ENCODE measurements around the gene LRBA. TPM values are rescaled to one million over a fixed set of nuclear protein-coding genes. Genes with fewer than 3 reads are reported as not detected.

Gene LRBA
- total and polyA plus RNA-seq, 2 of the 4 experiments (the other 2 are of a cell fraction): 10.2 to 51.6 TPM

DNA sequence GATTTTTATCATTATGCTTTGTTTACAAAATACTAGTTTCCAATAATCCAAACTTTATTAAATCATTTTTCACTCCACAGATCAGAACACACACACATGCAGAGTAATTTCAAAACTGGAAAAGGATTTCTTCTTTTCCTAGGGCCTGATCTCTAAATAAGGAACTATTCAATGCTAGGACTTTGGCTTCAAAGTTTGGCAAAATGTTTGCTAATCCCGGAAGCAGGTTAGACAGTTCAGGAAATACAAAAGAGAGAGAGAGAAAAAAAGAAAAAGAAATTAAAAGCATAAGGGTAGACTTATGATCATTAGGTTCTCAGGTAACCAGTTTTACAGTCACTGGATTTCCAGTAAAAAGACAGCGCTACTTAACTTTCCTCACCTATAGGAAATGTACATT lies 725.9 kb downstream of the LRBA start:
- H3K9me3 ChIP-seq (ENCODE audit: control insufficient read depth, insufficient read depth, low read length): no peaks in the 10 kb centered on the region
- no peak overlapping the region for H2AK5ac ChIP-seq (ENCODE audit: low read depth, low read length)
- DNase-seq (no peak), ATAC-seq (ENCODE audit: low read depth) (no peak)
- no peak overlapping the region for H3K9ac ChIP-seq (ENCODE audit: low read depth, low read length)
- no TSS peak for BruUV-seq (replicated peaks)
- H4K8ac ChIP-seq (ENCODE audit: low read depth in 2 of 2, low read length in 2 of 2): no peak overlapping the region
- intact Hi-C loops (cut with micrococcal nuclease) (no loop called here), in situ Hi-C loops (cut with MboI; ENCODE audit: low sequenced_read_pairs) (no loop called here), dilution Hi-C loops (cut with HindIII; ENCODE audit: low sequenced_read_pairs, unreplicated experiment) (no loop called here)
- H2BK120ac ChIP-seq (ENCODE audit: low read depth, low read length): no peak overlapping the region
- no CpG with 5 or more reads among the region's 2 CpGs for WGBS, 2 experiments (ENCODE audit: extremely low coverage in 2 of 2, insufficient read length in 1 of 2)
- no peak overlapping the region for H3K27ac ChIP-seq (ENCODE audit: insufficient read depth, low read length)
- no peak overlapping the region for H3K4ac ChIP-seq (ENCODE audit: low read depth, low read length)
- no peak overlapping the region for H2AFZ ChIP-seq (replicated peaks; ENCODE audit: low read length, poor library complexity)
- H3K23ac ChIP-seq (ENCODE audit: low read depth, low read length): no peak overlapping the region
- CTCF ChIA-PET: interaction anchor here (0.7 kb wide), 1 partner anchor 294 kb away, joined by 3 read pairs; no protein-coding TSS in a partner anchor
- no peak overlapping the region for H2AK9ac ChIP-seq (replicated peaks; ENCODE audit: low read depth, low read length, poor library complexity)
- no peaks in the 10 kb centered on the region for H4K20me1 ChIP-seq (ENCODE audit: insufficient read depth, low read length)
- no peaks in the 10 kb centered on the region for H3K36me3 ChIP-seq (ENCODE audit: control insufficient read depth, insufficient read depth, low read length)
- no peak overlapping the region for H2BK5ac ChIP-seq (ENCODE audit: low read depth, low read length, poor library complexity, severe bottlenecking)
- H3K4me3 ChIP-seq (ENCODE audit: insufficient read depth, low read depth, low read length): no peak overlapping the region
- no peaks in the 10 kb centered on the region for H3K79me1 ChIP-seq (ENCODE audit: low read depth in 1 of 2, low read length in 2 of 2)
- no peak overlapping the region; the same call in 1 of the 2 replicates for H4K5ac ChIP-seq (ENCODE audit: low read depth, low read length)
- H3K14ac ChIP-seq (replicated peaks; ENCODE audit: low read depth, low read length): no peak overlapping the region
- H3K56ac ChIP-seq (ENCODE audit: extremely low read depth, insufficient read depth, low read length): no peak overlapping the region
- H4K91ac ChIP-seq (ENCODE audit: insufficient read depth, low read depth, low read length): no peak overlapping the region
- no peak overlapping the region for H3K18ac ChIP-seq (ENCODE audit: low read depth, low read length)
- no peaks in the 10 kb centered on the region for H3K27me3 ChIP-seq (ENCODE audit: control insufficient read depth, insufficient read depth, low read length)
- 0 out of 2 replicates have a peak, but pooled peaks cover 3% of the 10 kb centered on the region for H3K4me1 ChIP-seq (ENCODE audit: control insufficient read depth, insufficient read depth, low read length)
- POLR2A ChIA-PET (ENCODE audit: unreplicated experiment): no interaction called here
- TF ChIP-seq RAD21 (IDR thresholded peaks at IDR 0.05; ENCODE audit: low read length) (no peak), CHD1 (IDR thresholded peaks at IDR 0.05; ENCODE audit: low read depth, low read length) (no peak), NFE2L2 (IDR thresholded peaks at IDR 0.05; ENCODE audit: low read depth, low read length) (no peak), CEBPB (IDR thresholded peaks at IDR 0.05; ENCODE audit: low read depth, low read length) (no peak), MAFK (IDR thresholded peaks at IDR 0.05; ENCODE audit: low read depth, low read length) (no peak), CTCF (conservative IDR thresholded peaks at IDR 0.05; ENCODE audit: low read depth, low read length) (no peak), MXI1 (IDR thresholded peaks at IDR 0.05; ENCODE audit: borderline replicate concordance, low read depth, low read length) (no peak), POLR2A (IDR thresholded peaks at IDR 0.05; ENCODE audit: low read depth, low read length) (no peak), FOS (IDR thresholded peaks at IDR 0.05; ENCODE audit: low read depth, low read length) (no peak), BHLHE40 (IDR thresholded peaks at IDR 0.05; ENCODE audit: low read depth, low read length) (no peak), USF2 (IDR thresholded peaks at IDR 0.05; ENCODE audit: low read depth, low read length) (no peak), SMC3 (IDR thresholded peaks at IDR 0.05; ENCODE audit: low read depth, low read length) (no peak), RCOR1 (IDR thresholded peaks at IDR 0.05; ENCODE audit: insufficient replicate concordance, low read length) (no peak), RFX5 (IDR thresholded peaks at IDR 0.05; ENCODE audit: low read depth, low read length) (no peak), MAZ (IDR thresholded peaks at IDR 0.05; ENCODE audit: borderline replicate concordance, low read depth, low read length) (no peak)
- TF ChIP-seq, protein P1, sequence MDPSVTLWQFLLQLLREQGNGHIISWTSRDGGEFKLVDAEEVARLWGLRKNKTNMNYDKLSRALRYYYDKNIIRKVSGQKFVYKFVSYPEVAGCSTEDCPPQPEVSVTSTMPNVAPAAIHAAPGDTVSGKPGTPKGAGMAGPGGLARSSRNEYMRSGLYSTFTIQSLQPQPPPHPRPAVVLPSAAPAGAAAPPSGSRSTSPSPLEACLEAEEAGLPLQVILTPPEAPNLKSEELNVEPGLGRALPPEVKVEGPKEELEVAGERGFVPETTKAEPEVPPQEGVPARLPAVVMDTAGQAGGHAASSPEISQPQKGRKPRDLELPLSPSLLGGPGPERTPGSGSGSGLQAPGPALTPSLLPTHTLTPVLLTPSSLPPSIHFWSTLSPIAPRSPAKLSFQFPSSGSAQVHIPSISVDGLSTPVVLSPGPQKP (IDR thresholded peaks at IDR 0.05; ENCODE audit: borderline replicate concordance, low read depth, low read length): no peak
- no peak overlapping the region for H2BK15ac ChIP-seq (ENCODE audit: low read depth, low read length)
- no peaks in the 10 kb centered on the region for H3K9me1 ChIP-seq (ENCODE audit: insufficient read depth, low read length)
- no peak overlapping the region for H2BK20ac ChIP-seq (ENCODE audit: low read depth, low read length)
- no peak overlapping the region for H3K4me2 ChIP-seq (ENCODE audit: low read depth, low read length)
